Measurements from ENCODE around the gene PLD3. TPM values are rescaled to one million over a fixed set of nuclear protein-coding genes. Genes with fewer than 3 reads are reported as not detected.

The PLD3 gene
- total RNA-seq, 3 donors from 2014 or later (not counting 1 experiment from before 2014, with no cell fraction given) = 107 to 140 (median 109) TPM

DNA sequence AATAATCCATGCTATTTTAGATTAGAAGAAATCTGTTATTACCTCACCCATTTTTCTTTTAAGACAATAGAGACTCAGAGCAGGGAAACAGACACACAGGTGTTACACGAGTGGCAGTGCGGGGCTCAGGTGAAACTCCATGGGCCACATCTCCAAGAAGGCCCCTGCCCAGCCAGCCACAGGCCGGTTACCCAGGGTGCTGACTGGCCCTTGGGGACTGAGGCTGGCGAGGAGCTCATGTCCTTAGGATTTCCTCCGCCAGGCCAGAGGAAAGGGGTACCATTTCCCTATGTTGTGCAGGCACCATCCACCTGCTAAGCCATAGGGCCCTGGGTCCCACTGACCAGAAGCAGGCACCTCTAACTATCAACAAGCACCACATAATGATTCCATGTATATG, 10.9 kb upstream of the PLD3 start:
- H3K36me3 ChIP-seq (ENCODE audit: control insufficient read depth, insufficient read depth, low read length) = peaks cover 25% of the 10 kb centered on the region
- TF ChIP-seq, protein P1, sequence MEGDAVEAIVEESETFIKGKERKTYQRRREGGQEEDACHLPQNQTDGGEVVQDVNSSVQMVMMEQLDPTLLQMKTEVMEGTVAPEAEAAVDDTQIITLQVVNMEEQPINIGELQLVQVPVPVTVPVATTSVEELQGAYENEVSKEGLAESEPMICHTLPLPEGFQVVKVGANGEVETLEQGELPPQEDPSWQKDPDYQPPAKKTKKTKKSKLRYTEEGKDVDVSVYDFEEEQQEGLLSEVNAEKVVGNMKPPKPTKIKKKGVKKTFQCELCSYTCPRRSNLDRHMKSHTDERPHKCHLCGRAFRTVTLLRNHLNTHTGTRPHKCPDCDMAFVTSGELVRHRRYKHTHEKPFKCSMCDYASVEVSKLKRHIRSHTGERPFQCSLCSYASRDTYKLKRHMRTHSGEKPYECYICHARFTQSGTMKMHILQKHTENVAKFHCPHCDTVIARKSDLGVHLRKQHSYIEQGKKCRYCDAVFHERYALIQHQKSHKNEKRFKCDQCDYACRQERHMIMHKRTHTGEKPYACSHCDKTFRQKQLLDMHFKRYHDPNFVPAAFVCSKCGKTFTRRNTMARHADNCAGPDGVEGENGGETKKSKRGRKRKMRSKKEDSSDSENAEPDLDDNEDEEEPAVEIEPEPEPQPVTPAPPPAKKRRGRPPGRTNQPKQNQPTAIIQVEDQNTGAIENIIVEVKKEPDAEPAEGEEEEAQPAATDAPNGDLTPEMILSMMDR (IDR thresholded peaks at IDR 0.05) = no peak
- no peak overlapping the region for H3K27ac Mint-ChIP-seq

DNA sequence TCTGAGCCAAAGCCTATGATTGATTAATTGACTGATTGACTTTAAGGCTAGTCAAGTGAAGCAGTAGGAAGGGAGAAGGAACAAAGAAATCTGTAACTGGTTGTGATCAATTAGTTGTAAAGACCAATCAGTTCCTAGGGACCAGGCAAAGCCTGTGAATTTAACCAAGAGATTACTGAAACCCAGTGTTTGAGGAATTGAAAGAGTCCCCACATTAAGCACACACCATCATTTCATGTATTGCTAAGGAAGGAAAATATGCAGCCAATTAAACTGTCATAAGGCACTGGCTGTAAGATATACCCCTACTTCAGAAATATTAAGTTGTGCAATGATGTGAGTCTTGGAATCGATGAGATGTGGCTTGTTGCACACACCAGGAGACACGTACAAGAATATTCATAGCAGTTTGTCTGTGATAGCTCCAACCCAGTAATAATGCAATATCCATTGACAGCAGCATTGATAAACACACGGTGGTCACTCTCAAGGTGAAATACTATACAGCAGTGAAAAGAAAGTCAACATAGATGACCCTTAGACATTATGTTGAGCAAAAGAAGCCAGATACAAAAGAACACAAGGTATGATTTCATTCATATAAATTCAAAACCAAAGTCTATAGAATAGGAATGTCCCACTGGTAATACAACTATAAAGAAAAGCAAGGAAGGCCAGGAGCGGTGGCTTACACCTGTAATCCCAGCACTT, 9.3 kb upstream of the PLD3 start:
- TF ChIP-seq, protein P1 (IDR thresholded peaks at IDR 0.05) = no peak
- H3K27ac ChIP-seq (ENCODE audit: low read length) = no peak overlapping the region
- peaks cover 0 to 15% of the 10 kb centered on the region in 2 donors for H3K4me1 Mint-ChIP-seq
- H3K27me3 Mint-ChIP-seq (ENCODE audit: low read depth in 2 of 2) = no peaks in the 10 kb centered on the region
- H3K36me3 Mint-ChIP-seq = no peaks in the 10 kb centered on the region
- H3K27ac Mint-ChIP-seq = no peak overlapping the region
- H3K4me3 ChIP-seq (ENCODE audit: low read length) = no peak overlapping the region
- H3K27me3 ChIP-seq (ENCODE audit: control insufficient read depth, insufficient read depth, low read length) = no peaks in the 10 kb centered on the region
- DNase-seq = no peak
- no peak for ATAC-seq
- WGBS (ENCODE audit: insufficient coverage) = 98% methylated on average over 4 of the region's 4 CpGs
- H3K36me3 ChIP-seq (ENCODE audit: control insufficient read depth, insufficient read depth, low read length) = peaks cover 13% of the 10 kb centered on the region
- no peak overlapping the region for H3K4me3 Mint-ChIP-seq
- H3K9me3 ChIP-seq (ENCODE audit: control insufficient read depth, insufficient read depth, low read length) = no peaks in the 10 kb centered on the region
- H3K4me1 ChIP-seq (ENCODE audit: control insufficient read depth, insufficient read depth, low read length) = no peaks in the 10 kb centered on the region
- no peaks in the 10 kb centered on the region for H3K9me3 Mint-ChIP-seq
- intact Hi-C loops (cut with micrococcal nuclease) = no loop called here

More for the DNA sequence above, 10.9 kb upstream of the PLD3 start:
- ATAC-seq (no peak), DNase-seq (no peak)
- Mint-ChIP-seq H3K27me3 (ENCODE audit: low read depth in 2 of 2) (no peaks in the 10 kb centered on the region), H3K4me3 (no peak overlapping the region), H3K9me3 (no peaks in the 10 kb centered on the region), H3K4me1 (peaks cover 0 to 4% of the 10 kb centered on the region in 2 donors), H3K36me3 (no peaks in the 10 kb centered on the region)
- Histone ChIP-seq H3K9me3 (ENCODE audit: control insufficient read depth, insufficient read depth, low read length) (no peaks in the 10 kb centered on the region), H3K27me3 (ENCODE audit: control insufficient read depth, insufficient read depth, low read length) (no peaks in the 10 kb centered on the region), H3K27ac (ENCODE audit: low read length) (no peak overlapping the region), H3K4me3 (ENCODE audit: low read length) (no peak overlapping the region), H3K4me1 (ENCODE audit: control insufficient read depth, insufficient read depth, low read length) (no peaks in the 10 kb centered on the region)
- 98% methylated on average over 5 of the region's 5 CpGs for WGBS (ENCODE audit: insufficient coverage)
- intact Hi-C loops (cut with micrococcal nuclease) = no loop called here

GRCh38 chr19:40341601-40342482, 6.7 kb upstream of the PLD3 start:
- Mint-ChIP-seq H3K36me3 (no peaks in the 10 kb centered on the region), H3K4me3 (no peak overlapping the region), H3K9me3 (no peaks in the 10 kb centered on the region), H3K4me1 (peaks cover 0 to 15% of the 10 kb centered on the region in 2 donors), H3K27me3 (ENCODE audit: low read depth in 2 of 2) (no peaks in the 10 kb centered on the region), H3K27ac (no peak overlapping the region)
- Histone ChIP-seq H3K4me1 (ENCODE audit: control insufficient read depth, insufficient read depth, low read length) (no peaks in the 10 kb centered on the region), H3K27me3 (ENCODE audit: control insufficient read depth, insufficient read depth, low read length) (no peaks in the 10 kb centered on the region), H3K36me3 (ENCODE audit: control insufficient read depth, insufficient read depth, low read length) (peaks cover 3% of the 10 kb centered on the region), H3K9me3 (ENCODE audit: control insufficient read depth, insufficient read depth, low read length) (no peaks in the 10 kb centered on the region), H3K27ac (ENCODE audit: low read length) (no peak overlapping the region), H3K4me3 (ENCODE audit: low read length) (no peak overlapping the region)
- intact Hi-C loops (cut with micrococcal nuclease) = no loop called here
- ATAC-seq (no peak), DNase-seq (no peak)
- TF ChIP-seq, protein P1 (IDR thresholded peaks at IDR 0.05) = no peak
- WGBS (ENCODE audit: insufficient coverage) = 95% methylated on average over 9 of the region's 9 CpGs

All from natural killer cell (primary cell).